GM18520 (cell line): ENCODE measurements around the gene CRTAP.
"Not testable (repeated sequence)": the region's sequence is repeated elsewhere in the genome, so short reads cannot be mapped to it uniquely, and the experiment has no call there.

Source experiments
- ATAC-seq: cut with Tn5 transposase; IDR thresholded peaks from one replicate; pipeline ENCODE4 v1.9.1; 2021; ENCODE audit not compliant: unreplicated experiment

Gene CRTAP

GRCh38 chr3:33173103-33173502 lies 59.3 kb downstream of the CRTAP start:
- no peak for ATAC-seq

DNA sequence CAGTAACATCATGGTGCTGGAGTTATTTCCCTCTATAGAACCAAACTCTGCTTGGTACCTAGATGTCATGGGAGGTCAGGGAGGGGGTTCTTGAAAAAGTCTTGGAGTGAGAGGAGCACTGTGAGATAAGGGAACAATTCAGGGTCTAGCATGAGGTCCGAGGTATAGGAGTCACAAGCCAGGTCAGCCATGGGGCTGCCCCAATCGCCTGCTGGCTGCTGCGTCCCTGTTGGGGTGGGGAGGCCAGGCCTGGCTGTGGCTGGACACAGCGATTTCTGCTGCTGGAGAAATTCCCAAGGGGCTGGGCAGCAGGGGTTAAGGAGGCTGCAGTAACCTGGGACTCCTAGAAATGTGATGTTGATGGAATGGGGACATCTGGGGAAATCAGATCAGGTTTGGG lies 59.9 kb downstream of the CRTAP start:
- ATAC-seq: no peak

GRCh38 chr3:33174095-33174494 lies 60.3 kb downstream of the CRTAP start:
- ATAC-seq: no peak

GRCh38 chr3:33174711-33175414 lies 61.0 kb downstream of the CRTAP start:
- no peak for ATAC-seq

DNA sequence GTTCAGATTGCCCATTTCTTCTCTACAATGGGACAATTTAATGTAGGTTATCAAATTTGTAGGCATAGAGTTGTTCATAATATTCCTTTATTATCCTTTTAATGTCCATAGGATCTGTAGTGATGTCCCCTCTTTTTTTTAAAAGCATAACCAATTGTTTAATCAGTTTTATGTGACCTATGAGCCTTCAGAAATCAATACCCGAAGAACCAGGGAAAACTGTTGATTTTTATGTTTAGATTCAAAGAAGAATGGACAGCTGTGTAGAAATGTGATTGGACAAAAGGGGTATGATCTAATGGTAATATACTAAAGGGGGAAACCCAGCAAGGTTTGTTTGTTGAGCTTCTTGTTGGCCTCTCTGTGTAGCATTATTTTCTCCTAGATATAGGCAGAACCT lies 65.3 kb downstream of the CRTAP start:
- no peak for ATAC-seq

GRCh38 chr3:33181229-33181628 lies 67.4 kb downstream of the CRTAP start:
- no peak for ATAC-seq

GRCh38 chr3:33181641-33182040 lies 67.8 kb downstream of the CRTAP start:
- not testable (repeated sequence) for ATAC-seq

DNA sequence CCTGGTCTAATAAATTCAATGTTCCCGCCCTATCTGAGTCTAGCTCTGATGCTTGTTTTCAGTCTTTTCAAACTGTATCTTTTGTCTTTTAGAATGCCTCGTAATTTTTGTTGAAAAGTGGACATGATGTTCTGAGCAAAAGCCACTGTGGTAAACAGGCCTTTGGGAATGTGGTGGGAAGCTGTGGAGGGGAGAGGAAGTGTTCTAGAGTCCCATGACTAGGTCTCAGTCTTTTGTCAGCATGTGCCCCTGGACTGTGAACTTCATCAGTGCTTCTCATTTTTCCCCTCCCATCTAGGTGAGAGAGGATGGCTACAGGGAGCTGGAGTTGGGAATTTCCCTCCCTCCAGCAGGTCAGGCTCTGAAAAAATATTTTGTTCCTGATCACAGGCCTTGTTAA lies 71.0 kb downstream of the CRTAP start:
- no peak for ATAC-seq

- ATAC-seq: no peak
Measured at GRCh38 chr3:33186524-33187367, 72.9 kb downstream of the CRTAP start.

- ATAC-seq: no peak
Measured at GRCh38 chr3:33187368-33187634, 73.5 kb downstream of the CRTAP start.

GRCh38 chr3:33194303-33194702 lies 80.5 kb downstream of the CRTAP start:
- ATAC-seq: no peak

GRCh38 chr3:33196538-33196937 lies 82.7 kb downstream of the CRTAP start:
- ATAC-seq: no peak
